NCI-H1436 (cell line): ENCODE measurements around the gene RFT1.
A peak's percentile ranks its signal among the peaks of the same experiment; 100 is the strongest.

ENCODE experiments used
- DNase-seq: peaks from one replicate; lab custom pipeline; 2025; lab: John Stamatoyannopoulos, UW

RFT1 gene

GRCh38 chr3:53122933-53123305, 7.3 kb downstream of the RFT1 start:
- no peak for DNase-seq

GRCh38 chr3:53122255-53122932, 7.8 kb downstream of the RFT1 start:
- DNase-seq: no peak

- DNase-seq: no peak
These were observed 9.9 kb downstream of the RFT1 start for GRCh38 chr3:53120336-53120735.

GRCh38 chr3:53116956-53117355, 13.3 kb downstream of the RFT1 start:
- no peak for DNase-seq

- DNase-seq: no peak
These were observed 15.7 kb downstream of the RFT1 start for GRCh38 chr3:53114412-53115074.

GRCh38 chr3:53114011-53114400, 16.2 kb downstream of the RFT1 start:
- DNase-seq: peak; percentile 43

- DNase-seq: no peak
These were observed 16.8 kb downstream of the RFT1 start for GRCh38 chr3:53113293-53114010.

GRCh38 chr3:53111822-53112221, 18.4 kb downstream of the RFT1 start:
- no peak for DNase-seq

- DNase-seq: no peak
These were observed 20.1 kb downstream of the RFT1 start for GRCh38 chr3:53109891-53110771.

- no peak for DNase-seq
These were observed 21.0 kb downstream of the RFT1 start for GRCh38 chr3:53109190-53109589.

- DNase-seq: no peak
These were observed 25.5 kb downstream of the RFT1 start for GRCh38 chr3:53104762-53105161.

GRCh38 chr3:53103397-53104296, 26.6 kb downstream of the RFT1 start:
- DNase-seq: no peak

- DNase-seq: no peak
These were observed 27.6 kb downstream of the RFT1 start for GRCh38 chr3:53102601-53103147.

GRCh38 chr3:53101956-53102355, 28.3 kb downstream of the RFT1 start:
- DNase-seq: no peak

GRCh38 chr3:53100818-53101466, 29.3 kb downstream of the RFT1 start:
- no peak for DNase-seq

GRCh38 chr3:53097887-53098286, 32.3 kb downstream of the RFT1 start:
- no peak for DNase-seq

- no peak for DNase-seq
These were observed 37.3 kb downstream of the RFT1 start for GRCh38 chr3:53092942-53093341.

- no peak for DNase-seq
These were observed 38.0 kb downstream of the RFT1 start for GRCh38 chr3:53092216-53092615.

- no peak for DNase-seq
These were observed 39.2 kb downstream of the RFT1 start for GRCh38 chr3:53091011-53091410.

- DNase-seq: no peak
These were observed 40.7 kb downstream of the RFT1 start for GRCh38 chr3:53089511-53089910.
